ENCODE results near the gene C10orf90.

DNA sequence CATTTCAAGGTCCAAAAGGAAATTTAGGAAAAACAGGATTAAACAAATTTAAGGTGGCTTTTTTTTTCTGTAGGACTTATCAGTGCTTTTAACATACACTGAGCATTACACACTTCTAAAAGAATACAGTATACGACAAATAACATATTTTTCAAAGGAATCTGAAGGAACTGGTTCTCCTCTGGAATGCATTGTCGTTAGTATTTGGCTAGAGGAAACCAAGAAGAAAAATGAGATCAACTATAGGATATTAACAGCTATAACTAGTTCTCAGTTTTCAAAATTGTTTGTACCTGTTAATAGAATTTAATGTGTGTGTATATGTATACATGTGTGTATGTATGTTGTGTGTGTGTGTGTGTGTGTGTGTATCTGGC, 232.1 kb downstream of the C10orf90 start:
- TF ChIP-seq, protein P1, sequence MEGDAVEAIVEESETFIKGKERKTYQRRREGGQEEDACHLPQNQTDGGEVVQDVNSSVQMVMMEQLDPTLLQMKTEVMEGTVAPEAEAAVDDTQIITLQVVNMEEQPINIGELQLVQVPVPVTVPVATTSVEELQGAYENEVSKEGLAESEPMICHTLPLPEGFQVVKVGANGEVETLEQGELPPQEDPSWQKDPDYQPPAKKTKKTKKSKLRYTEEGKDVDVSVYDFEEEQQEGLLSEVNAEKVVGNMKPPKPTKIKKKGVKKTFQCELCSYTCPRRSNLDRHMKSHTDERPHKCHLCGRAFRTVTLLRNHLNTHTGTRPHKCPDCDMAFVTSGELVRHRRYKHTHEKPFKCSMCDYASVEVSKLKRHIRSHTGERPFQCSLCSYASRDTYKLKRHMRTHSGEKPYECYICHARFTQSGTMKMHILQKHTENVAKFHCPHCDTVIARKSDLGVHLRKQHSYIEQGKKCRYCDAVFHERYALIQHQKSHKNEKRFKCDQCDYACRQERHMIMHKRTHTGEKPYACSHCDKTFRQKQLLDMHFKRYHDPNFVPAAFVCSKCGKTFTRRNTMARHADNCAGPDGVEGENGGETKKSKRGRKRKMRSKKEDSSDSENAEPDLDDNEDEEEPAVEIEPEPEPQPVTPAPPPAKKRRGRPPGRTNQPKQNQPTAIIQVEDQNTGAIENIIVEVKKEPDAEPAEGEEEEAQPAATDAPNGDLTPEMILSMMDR (conservative IDR thresholded peaks at IDR 0.05 in 1 of 2, IDR thresholded peaks at IDR 0.05 in 1 of 2; ENCODE audit: extremely low read depth in 1 of 2, insufficient read depth in 1 of 2, low read depth in 1 of 2, low read length in 2 of 2): no peak
- TF ChIP-seq EZH2 (IDR thresholded peaks at IDR 0.05; ENCODE audit: borderline replicate concordance, low read length): no peak
